Measurements from ENCODE around the gene CACHD1.

DNA sequence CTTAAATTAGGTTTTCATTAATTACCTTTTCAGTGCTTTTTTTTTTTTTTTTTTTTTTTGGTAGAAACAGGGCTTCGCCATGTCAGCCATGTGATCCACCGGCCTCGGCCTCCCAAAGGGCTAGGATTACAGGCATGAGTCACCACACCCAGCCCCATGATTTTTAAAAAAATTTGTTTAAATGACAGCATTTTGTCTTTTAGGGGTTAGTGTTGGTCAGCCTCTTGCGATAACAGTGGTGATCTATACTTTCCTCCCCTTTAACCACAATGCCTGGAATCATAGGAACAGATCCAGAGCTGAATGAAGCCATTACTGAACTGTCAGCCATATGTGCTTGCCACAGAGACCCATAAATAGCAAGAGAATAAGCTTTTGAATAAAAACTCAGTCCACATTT, 73.9 kb downstream of the CACHD1 start:
- no peak for TF ChIP-seq POLR2AphosphoS5 (IDR thresholded peaks at IDR 0.05)
- no peak for TF ChIP-seq CTCF (IDR thresholded peaks at IDR 0.05)
